CD4-positive, alpha-beta T cell (primary cell): ENCODE data around the gene TSHZ2. TPM values are rescaled to one million over a fixed set of nuclear protein-coding genes. Genes with fewer than 3 reads are reported as not detected.
A peak's percentile ranks its signal among the peaks of the same experiment; 100 is the strongest.

Experiments used
- ATAC-seq: fragments of 200-7000 bp; cut with Tn5 transposase; one replicate; pipeline ENCODE4 v1.10.0; 2022; ENCODE audit warnings: mild to moderate bottlenecking; ENCODE audit not compliant: poor library complexity
- CTCF ChIA-PET: fragments of 350-600 bp; sonication (Branson Sonifier 250); formaldehyde crosslinking; loops from one replicate; lab custom pipeline; 2021; ENCODE audit warnings: antibody characterized with exemption, inconsistent platforms; lab: Charles Lee
- POLR2A ChIA-PET: fragments of 350-600 bp; sonication (Branson Sonifier 250); formaldehyde crosslinking; loops from one replicate; lab custom pipeline; 2021; ENCODE audit warnings: antibody characterized with exemption, inconsistent platforms; lab: Charles Lee
- DNase-seq, 14 experiments: peaks; one replicate each; pipeline ENCODE4 v3.0.0-alpha.2; 2013 to 2020; ENCODE audit warnings: mixed read lengths in 2 of 14
- H3K27ac ChIP-seq, 2 donors: one replicate each; pipeline versions ENCODE4 v1.5.1 to v1.7.0; 2013; ENCODE audit warnings: low read length in 2 of 2, low read depth in 1 of 2, mild to moderate bottlenecking in 1 of 2
- H3K27me3 ChIP-seq, 2 experiments: 1 replicate in 1 of 2; 2 replicates in 1 of 2; pipeline versions ENCODE4 v1.6.1 to v1.7.0; 2013; ENCODE audit warnings: low read length in 2 of 2, control low read depth in 1 of 2, mild to moderate bottlenecking in 1 of 2, moderate library complexity in 1 of 2; ENCODE audit not compliant: insufficient read depth in 2 of 2, control insufficient read depth in 1 of 2
- H3K36me3 ChIP-seq: one replicate; pipeline ENCODE4 v1.6.1; 2013; ENCODE audit warnings: low read length, control low read depth; ENCODE audit not compliant: insufficient read depth
- H3K4me1 ChIP-seq: one replicate; pipeline ENCODE4 v1.6.1; 2013; ENCODE audit warnings: low read length, control low read depth; ENCODE audit not compliant: insufficient read depth
- H3K4me3 ChIP-seq: one replicate; pipeline ENCODE4 v1.5.1; 2013; ENCODE audit warnings: mild to moderate bottlenecking, low read length, moderate library complexity
- H3K9me3 ChIP-seq, 2 experiments: 1 replicate in 1 of 2; 2 replicates in 1 of 2; pipeline versions ENCODE4 v1.6.1 to v1.7.0; 2013; ENCODE audit warnings: low read length in 2 of 2, mild to moderate bottlenecking in 2 of 2, control low read depth in 1 of 2, moderate library complexity in 1 of 2; ENCODE audit not compliant: control insufficient read depth in 1 of 2, insufficient read depth in 1 of 2
- H3K27ac Mint-ChIP-seq: one replicate; pipeline ENCODE4 v1.8.0; 2020; ENCODE audit warnings: mixed read lengths
- H3K27me3 Mint-ChIP-seq: one replicate; pipeline ENCODE4 v1.8.0; 2021; ENCODE audit warnings: mixed read lengths
- H3K36me3 Mint-ChIP-seq: one replicate; pipeline ENCODE4 v1.8.0; 2021; ENCODE audit warnings: low read depth, mixed read lengths
- H3K4me1 Mint-ChIP-seq: one replicate; pipeline ENCODE4 v1.8.0; 2021; ENCODE audit warnings: low read depth, mixed read lengths
- H3K4me3 Mint-ChIP-seq: one replicate; pipeline ENCODE4 v1.8.0; 2020; ENCODE audit warnings: mild to moderate bottlenecking, mixed read lengths
- H3K9me3 Mint-ChIP-seq: one replicate; pipeline ENCODE4 v1.8.0; 2020; ENCODE audit warnings: mixed read lengths
- CTCF ChIP-seq: fragments of 200-600 bp; IDR thresholded peaks from one replicate; pipeline ENCODE4 v1.8.0; 2022; ENCODE audit warnings: antibody characterized with exemption, mild to moderate bottlenecking
- intact Hi-C, 2 experiments: fragments of 100-400 bp; cut with DNase I in 1 of 2; cut with micrococcal nuclease in 1 of 2; formaldehyde crosslinking; loops; one replicate each; pipeline versions ENCODE4 v1.15.1 to v1.9.0; 2023 to 2025; cut with DNase I, micrococcal nuclease
- polyA plus RNA-seq, 2 donors: library from polyadenylated mRNA; unstranded; fragments of 120-200 nt; gene quantifications; one replicate each; pipeline ENCODE4 v1.2.1, GENCODE V29; 2013
- total RNA-seq, 174 experiments: library from RNA in 2 of 174; stranded (reverse) in 2 of 174; gene quantifications; one replicate each; pipeline ENCODE4 v1.2.3 and lab custom pipeline; 2021 to 2026

Gene TSHZ2
- total RNA-seq: 10 to 100 TPM; 26.1 to 27.4 TPM
- polyA plus RNA-seq (2013, experiment 1 of 2): 11.5 TPM
- polyA plus RNA-seq (2013, experiment 2 of 2): 8.9 TPM
- total RNA-seq (lab: John Stamatoyannopoulos, UW): 11.1 to 216 (median 56.3) reads per million in 172 experiments

- intact Hi-C loops: loop anchor here in 1 of 2 experiments (1.0 to 10.0 kb wide), 4 partner anchors 29 to 562 kb away; no protein-coding TSS in a partner anchor
Observed at GRCh38 chr20:52972190-52972937, at the start of gene TSHZ2. Gene TSHZ2, plus strand, starts transcription at chr20:52972358. Its CDS starts 936 bp downstream, at chr20:52973294.

GRCh38 chr20:52922436-52922835 lies 49.7 kb upstream of the TSHZ2 start:
- H3K27ac Mint-ChIP-seq: no peak overlapping the region
- no peaks in the 10 kb centered on the region for H3K4me1 ChIP-seq
- no peaks in the 10 kb centered on the region for H3K4me1 Mint-ChIP-seq
- intact Hi-C loops: no loop called here
- DNase-seq (no peak), ATAC-seq (no peak)
- ChIA-PET POLR2A (no interaction called here), CTCF (interaction anchor here (0.7 kb wide), 1 partner anchor 1346 kb away, joined by 3 read pairs; no protein-coding TSS in a partner anchor)
- H3K36me3 Mint-ChIP-seq: no peaks in the 10 kb centered on the region
- no peak for TF ChIP-seq CTCF
- no peaks in the 10 kb centered on the region for H3K27me3 ChIP-seq
- no peak overlapping the region for H3K27ac ChIP-seq
- H3K36me3 ChIP-seq: no peaks in the 10 kb centered on the region
- H3K9me3 ChIP-seq: no peaks in the 10 kb centered on the region
- peaks cover 5% of the 10 kb centered on the region for H3K27me3 Mint-ChIP-seq
- H3K4me3 ChIP-seq: no peak overlapping the region
- H3K9me3 Mint-ChIP-seq: no peaks in the 10 kb centered on the region
- H3K4me3 Mint-ChIP-seq: no peak overlapping the region

More at GRCh38 chr20:52972190-52972937, at the start of gene TSHZ2:
- CTCF ChIA-PET: interaction anchor here (1.5 kb wide), 1 partner anchor 660 kb away, joined by 3 read pairs; no protein-coding TSS in a partner anchor
- DNase-seq (peak; percentile 39 to 76 (median 56)), ATAC-seq (peak; percentile 50)
- Histone ChIP-seq H3K9me3 (no peaks in the 10 kb centered on the region), H3K27ac (peak within 1 kb of the TSS; percentile 81 to 85), H3K27me3 (peaks cover 0 to 8% of the 10 kb centered on the region in 2 experiments), H3K4me1 (peaks cover 5% of the 10 kb centered on the region), H3K4me3 (peak within 1 kb of the TSS; percentile 77), H3K36me3 (no peaks in the 10 kb centered on the region)
- Mint-ChIP-seq H3K36me3 (peaks cover 29% of the 10 kb centered on the region), H3K27me3 (peaks cover 6% of the 10 kb centered on the region), H3K9me3 (no peaks in the 10 kb centered on the region), H3K4me1 (peaks cover 48% of the 10 kb centered on the region), H3K27ac (peak within 1 kb of the TSS; percentile 89), H3K4me3 (peak within 1 kb of the TSS; percentile 95)
- TF ChIP-seq CTCF: no peak
- POLR2A ChIA-PET: interaction anchor here (0.8 to 8.1 kb wide), 6 partner anchors 10 to 567 kb away, joined by 3 to 120 read pairs (median 6); no protein-coding TSS in a partner anchor

GRCh38 chr20:52923123-52923937 lies 48.8 kb upstream of the TSHZ2 start:
- Mint-ChIP-seq H3K36me3 (no peaks in the 10 kb centered on the region), H3K27ac (no peak overlapping the region), H3K4me1 (no peaks in the 10 kb centered on the region), H3K9me3 (no peaks in the 10 kb centered on the region), H3K4me3 (no peak overlapping the region), H3K27me3 (peaks cover 5% of the 10 kb centered on the region)
- TF ChIP-seq CTCF: no peak
- H3K27me3 ChIP-seq: no peaks in the 10 kb centered on the region
- CTCF ChIA-PET: no interaction called here
- H3K36me3 ChIP-seq: no peaks in the 10 kb centered on the region
- ATAC-seq (no peak), DNase-seq (no peak)
- H3K4me1 ChIP-seq: no peaks in the 10 kb centered on the region
- no peaks in the 10 kb centered on the region for H3K9me3 ChIP-seq
- no peak overlapping the region for H3K27ac ChIP-seq
- intact Hi-C loops: no loop called here
- no peak overlapping the region for H3K4me3 ChIP-seq
- POLR2A ChIA-PET: no interaction called here
